NK-92 (cell line): ENCODE measurements around the gene HRNR.
"Not testable (repeated sequence)": the region's sequence is repeated elsewhere in the genome, so short reads cannot be mapped to it uniquely, and the experiment has no call there.

Source experiments
- DNase-seq: peaks from one replicate; lab custom pipeline; 2025; ENCODE audit not compliant: unreplicated experiment; lab: John Stamatoyannopoulos, UW

HRNR gene

DNA sequence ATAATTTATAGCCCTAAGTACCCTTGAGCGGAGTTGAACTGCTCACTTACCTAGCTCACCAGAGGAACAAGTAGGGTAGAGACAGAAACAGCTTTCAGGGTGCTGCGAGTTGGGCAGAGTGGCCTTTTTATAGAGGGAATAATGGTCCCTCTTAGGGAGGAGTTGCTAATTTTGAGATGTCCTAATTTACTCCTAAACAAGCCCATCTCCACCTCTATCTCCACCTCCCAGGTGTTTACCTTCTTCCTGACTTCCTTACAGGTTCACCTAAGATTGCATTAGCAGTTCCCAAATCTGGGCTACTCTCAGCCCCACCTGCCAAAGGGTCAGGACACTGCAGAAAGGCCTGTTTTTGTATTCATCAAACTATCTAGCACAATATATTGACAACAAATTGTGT, at the start of gene HRNR:
HRNR (minus strand) TSS at position 101 of the 400 bp plus-strand sequence. CDS start 940 bp downstream, outside the sequence.
- no peak for DNase-seq

GRCh38 chr1:152256394-152256793, 32.4 kb upstream of the HRNR start:
- not testable (repeated sequence) for DNase-seq

GRCh38 chr1:152252157-152252556, 28.2 kb upstream of the HRNR start:
- no peak for DNase-seq

GRCh38 chr1:152251391-152251790, 27.4 kb upstream of the HRNR start:
- DNase-seq, result no peak

DNA sequence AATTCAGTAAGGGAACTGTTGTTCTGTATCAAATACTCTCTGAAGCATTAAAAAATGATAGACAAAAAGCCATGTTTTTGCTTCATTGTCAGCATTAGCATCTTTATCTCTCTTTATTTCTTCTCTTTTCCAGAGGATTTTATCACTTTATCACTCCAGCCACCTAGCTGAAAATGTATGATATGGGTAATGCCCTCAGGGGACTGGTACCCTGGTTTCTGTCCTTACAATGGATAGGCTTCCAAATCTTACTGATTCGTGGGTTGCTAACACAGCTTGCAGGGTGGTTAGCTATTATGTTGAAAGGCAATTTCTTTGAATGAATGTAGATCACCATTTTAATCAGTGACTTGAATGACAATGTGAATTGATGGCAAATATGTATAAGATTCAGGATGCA, 23.3 kb upstream of the HRNR start:
- DNase-seq, result no peak

DNA sequence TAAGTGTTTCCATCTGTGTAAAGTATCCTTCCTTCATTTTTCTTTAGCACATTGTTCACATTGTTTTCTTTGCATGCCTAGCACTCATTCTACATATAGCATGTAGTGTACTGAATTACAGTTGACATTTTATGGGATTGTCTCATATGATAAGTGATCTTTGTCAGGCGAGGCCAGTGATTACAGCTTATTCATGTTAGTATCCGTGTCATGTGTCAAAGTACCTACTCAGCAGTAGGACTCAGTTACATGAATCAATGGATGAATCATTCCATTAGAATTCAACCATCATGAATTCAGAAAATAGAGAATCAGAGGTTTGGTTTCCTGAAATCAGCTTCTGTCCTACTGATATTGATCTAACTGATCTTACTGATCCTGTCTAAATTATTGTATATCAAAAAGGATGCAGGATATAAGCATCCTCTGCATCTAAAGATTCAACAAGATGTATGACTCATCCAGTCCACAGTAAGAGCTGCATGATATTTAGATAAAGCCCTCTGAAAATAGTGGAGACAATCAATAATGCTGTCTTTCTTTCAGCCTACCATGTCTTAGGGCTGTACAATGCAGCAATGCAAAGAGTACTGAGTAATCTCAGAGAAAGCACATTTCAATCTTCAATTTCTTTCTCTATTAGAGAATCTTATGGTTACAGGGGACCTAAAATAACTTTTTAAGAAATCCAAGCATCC, 20.7 kb upstream of the HRNR start:
- DNase-seq, result no peak

- DNase-seq, result no peak
Observed at GRCh38 chr1:152237093-152237492, 13.1 kb upstream of the HRNR start.

DNA sequence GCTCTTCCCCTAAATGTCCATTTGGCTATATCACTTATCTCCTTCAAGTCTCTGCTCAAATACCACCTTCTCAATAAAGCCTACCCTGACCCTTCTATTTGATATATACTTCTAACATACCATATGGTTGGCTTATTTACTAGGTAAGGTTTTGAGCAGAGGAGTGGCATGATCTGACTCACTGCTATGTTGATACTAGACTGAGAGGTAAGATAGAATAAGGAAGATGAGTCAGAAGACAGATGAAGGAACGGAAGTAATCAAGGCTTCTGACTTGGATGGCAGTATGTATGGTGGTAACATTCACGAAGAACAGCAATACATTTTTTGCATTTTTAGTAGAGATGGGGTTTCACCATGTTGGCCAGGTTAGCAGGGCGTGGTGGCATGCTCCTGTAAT, 4.8 kb upstream of the HRNR start:
- no peak for DNase-seq

GRCh38 chr1:152227310-152227928, 3.4 kb upstream of the HRNR start:
- no peak for DNase-seq

DNA sequence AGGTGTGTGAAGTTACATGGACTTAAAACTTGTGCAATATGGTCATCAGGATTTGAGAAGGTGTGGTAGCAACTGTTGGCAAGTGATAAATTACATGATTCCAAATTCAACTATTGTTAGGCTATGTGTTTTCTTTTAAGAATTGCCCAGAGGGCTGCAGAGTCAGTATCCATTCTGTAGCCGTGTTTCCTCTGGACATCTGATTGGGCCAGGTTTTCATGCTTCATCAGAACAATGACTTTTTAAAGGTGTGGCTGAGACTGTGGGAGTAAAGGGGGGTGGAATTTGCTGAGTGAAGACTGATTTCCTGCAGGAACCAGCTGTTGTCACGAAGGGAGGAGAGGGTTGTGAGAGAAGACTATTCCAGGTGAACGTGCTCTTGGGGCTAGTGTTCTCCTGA, 1.7 kb upstream of the HRNR start:
- no peak for DNase-seq

GRCh38 chr1:152220166-152221163, 3.5 kb downstream of the HRNR start:
- DNase-seq, result no peak

- not testable (repeated sequence) for DNase-seq
Observed at GRCh38 chr1:152219438-152219837, 4.6 kb downstream of the HRNR start.

- DNase-seq, result no peak
Observed at GRCh38 chr1:152218762-152219436, 5.1 kb downstream of the HRNR start.

DNA sequence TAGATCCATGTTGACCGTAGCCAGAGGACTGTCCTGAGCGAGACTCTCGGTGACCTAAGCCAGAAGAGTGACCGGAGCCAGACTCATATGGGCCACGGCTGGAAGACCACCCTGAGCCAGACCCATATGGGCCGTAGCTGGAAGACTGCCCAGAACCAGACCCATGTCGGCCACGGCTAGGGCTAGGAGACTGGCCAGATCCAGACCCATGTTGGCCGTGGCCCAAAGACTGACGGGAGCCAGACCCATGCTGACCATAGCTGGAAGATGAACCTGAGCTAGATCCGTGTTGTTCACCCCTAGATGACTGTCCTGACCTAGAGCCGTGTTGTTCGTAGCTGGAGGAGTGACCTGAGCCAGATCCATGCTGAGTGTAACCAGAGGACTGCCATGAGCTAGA, 8.4 kb downstream of the HRNR start:
- not testable (repeated sequence) for DNase-seq

DNA sequence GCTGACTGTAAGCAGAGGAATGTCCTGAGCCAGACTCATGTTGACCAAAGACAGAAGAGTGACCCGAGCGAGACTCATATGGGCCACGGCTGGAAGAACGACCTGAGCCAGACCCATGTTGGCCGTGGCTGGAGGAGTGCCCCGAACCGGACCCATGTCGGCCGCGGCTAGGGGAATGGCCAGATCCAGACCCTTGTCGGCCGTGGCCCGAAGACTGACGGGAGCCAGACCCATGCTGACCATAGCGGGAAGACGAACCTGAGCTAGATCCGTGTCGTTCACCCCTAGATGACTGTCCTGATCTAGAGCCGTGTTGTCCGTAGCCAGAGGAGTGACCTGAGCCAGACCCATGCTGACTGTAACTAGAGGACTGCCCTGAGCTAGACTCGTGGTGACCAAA, 9.1 kb downstream of the HRNR start:
- not testable (repeated sequence) for DNase-seq

DNA sequence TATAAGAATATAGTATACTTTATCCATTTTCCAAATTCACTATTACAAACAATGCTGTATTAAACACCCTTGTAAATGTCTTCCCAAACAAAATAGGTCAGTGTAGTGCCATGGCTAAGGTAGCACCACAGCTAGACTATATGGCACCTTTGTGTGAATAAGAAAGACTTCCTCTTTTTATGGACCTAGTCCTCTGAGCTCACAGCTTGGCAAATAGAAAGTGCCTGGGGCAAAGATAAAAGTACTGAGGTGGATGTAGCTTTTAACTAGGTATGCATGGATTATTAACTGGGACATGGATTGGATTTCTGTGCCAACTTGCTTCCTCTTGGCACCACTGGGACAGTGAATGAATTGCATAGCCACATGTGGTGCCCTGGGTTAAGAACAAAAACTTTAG, 25.0 kb downstream of the HRNR start:
- DNase-seq, result no peak

- no peak for DNase-seq
Observed at GRCh38 chr1:152197361-152197941, 26.5 kb downstream of the HRNR start.

GRCh38 chr1:152191711-152192110, 32.3 kb downstream of the HRNR start:
- DNase-seq, result no peak

GRCh38 chr1:152191260-152191659, 32.7 kb downstream of the HRNR start:
- no peak for DNase-seq

- DNase-seq, result no peak
Observed at GRCh38 chr1:152190589-152190988, 33.4 kb downstream of the HRNR start.
